Measurements from ENCODE around the gene IL36RN. TPM values are rescaled to one million over a fixed set of nuclear protein-coding genes. Genes with fewer than 3 reads are reported as not detected.

IL36RN gene
- total and polyA plus RNA-seq, 2 experiments from 2014 or later, result not detected

DNA sequence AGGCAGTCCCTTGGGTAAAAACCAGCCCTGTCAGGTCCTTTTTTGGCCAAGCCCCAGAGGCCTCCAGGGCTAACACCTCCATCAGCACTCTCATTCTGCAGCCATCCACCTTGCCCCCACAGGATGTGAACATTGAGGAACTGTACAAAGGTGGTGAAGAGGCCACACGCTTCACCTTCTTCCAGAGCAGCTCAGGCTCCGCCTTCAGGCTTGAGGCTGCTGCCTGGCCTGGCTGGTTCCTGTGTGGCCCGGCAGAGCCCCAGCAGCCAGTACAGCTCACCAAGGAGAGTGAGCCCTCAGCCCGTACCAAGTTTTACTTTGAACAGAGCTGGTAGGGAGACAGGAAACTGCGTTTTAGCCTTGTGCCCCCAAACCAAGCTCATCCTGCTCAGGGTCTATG, 16.0 kb downstream of the IL36RN start:
- Histone ChIP-seq H3K36me3 (no peaks in the 10 kb centered on the region), H3K27me3 (peaks cover 3% of the 10 kb centered on the region), H3K4me3 (no peak overlapping the region), H3K9me3 (ENCODE audit: low read depth) (no peaks in the 10 kb centered on the region), H3K4me1 (ENCODE audit: low read depth) (no peaks in the 10 kb centered on the region), H3K27ac (no peak overlapping the region)
- no peak for TF ChIP-seq CTCF (IDR thresholded peaks at IDR 0.05; ENCODE audit: low read depth, low read length)
- no peak for DNase-seq (ENCODE audit: low read depth in 1 of 2, low spot score in 1 of 2)

- no peak for DNase-seq (ENCODE audit: low read depth in 1 of 2, low spot score in 1 of 2)
- Histone ChIP-seq H3K4me1 (ENCODE audit: low read depth) (no peaks in the 10 kb centered on the region), H3K36me3 (no peaks in the 10 kb centered on the region), H3K4me3 (no peak overlapping the region), H3K27ac (no peak overlapping the region), H3K9me3 (ENCODE audit: low read depth) (no peaks in the 10 kb centered on the region), H3K27me3 (peaks cover 3% of the 10 kb centered on the region)
- TF ChIP-seq CTCF (IDR thresholded peaks at IDR 0.05; ENCODE audit: low read depth, low read length), result no peak
Measured at GRCh38 chr2:113075600-113075999, 16.6 kb downstream of the IL36RN start.

DNA sequence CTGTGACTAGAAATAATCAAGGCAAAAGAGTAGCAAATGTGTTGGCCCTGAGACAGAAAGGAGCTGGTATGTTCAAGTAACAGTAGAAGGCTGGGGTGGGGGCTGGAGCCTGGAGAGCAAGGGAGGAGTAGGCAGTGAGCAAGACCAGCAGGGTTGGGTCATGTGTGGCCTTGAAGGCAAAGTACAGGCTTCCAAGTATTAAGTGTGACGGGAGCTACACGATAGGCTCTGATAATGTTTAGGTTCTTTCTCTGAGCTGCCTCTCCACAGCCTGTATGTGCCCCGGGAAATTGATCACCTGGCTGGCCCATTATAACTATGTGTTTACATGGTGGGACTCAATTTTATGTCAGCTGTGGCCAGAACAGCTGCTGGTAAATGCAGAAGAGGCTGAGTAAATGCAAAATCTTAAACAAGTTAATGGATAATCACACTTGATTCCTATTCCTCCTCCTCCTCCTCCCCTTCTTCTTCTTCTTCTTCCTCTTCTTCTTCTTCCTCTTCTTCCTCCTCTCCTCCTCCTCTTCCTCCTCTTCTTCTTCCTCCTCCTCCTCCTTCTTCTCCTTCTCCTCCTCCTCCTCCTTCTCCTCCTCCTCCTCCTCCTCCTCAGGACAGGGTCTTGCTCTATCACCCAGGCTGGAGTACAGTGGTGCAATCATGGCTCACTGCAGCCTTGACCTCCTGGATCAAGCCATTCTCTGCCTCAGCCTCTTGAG, 18.1 kb downstream of the IL36RN start:
- H3K27me3 ChIP-seq, result peaks cover 3% of the 10 kb centered on the region
- no peak overlapping the region for H3K27ac ChIP-seq
- no peak for TF ChIP-seq CTCF (IDR thresholded peaks at IDR 0.05; ENCODE audit: low read depth, low read length)
- DNase-seq (ENCODE audit: low read depth in 1 of 2, low spot score in 1 of 2), result no peak
- no peaks in the 10 kb centered on the region for H3K4me1 ChIP-seq (ENCODE audit: low read depth)
- no peaks in the 10 kb centered on the region for H3K36me3 ChIP-seq
- no peaks in the 10 kb centered on the region for H3K9me3 ChIP-seq (ENCODE audit: low read depth)
- H3K4me3 ChIP-seq, result no peak overlapping the region

DNA sequence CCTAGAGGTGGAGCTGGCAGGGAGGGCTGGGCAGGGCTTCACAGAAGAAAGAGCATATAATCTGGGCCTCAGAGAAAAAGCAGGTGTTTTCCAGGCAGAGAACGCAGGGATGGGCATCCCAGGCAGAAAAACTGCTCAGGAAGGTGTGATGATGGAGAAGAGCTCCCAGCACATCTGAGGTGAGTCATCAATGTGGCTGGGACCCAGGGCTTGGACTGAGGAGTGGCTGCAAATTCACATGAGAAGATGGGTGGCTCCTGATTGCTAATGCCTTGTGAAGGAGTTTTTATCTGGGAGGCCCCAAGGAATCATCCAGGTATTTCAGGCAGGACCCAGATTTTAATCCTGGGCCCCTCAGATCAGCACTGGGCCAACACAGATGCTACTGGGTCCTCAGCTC, 18.9 kb downstream of the IL36RN start:
- DNase-seq (ENCODE audit: low read depth in 1 of 2, low spot score in 1 of 2), result no peak
- no peak for TF ChIP-seq CTCF (IDR thresholded peaks at IDR 0.05; ENCODE audit: low read depth, low read length)
- Histone ChIP-seq H3K36me3 (no peaks in the 10 kb centered on the region), H3K27ac (no peak overlapping the region), H3K4me3 (no peak overlapping the region), H3K9me3 (ENCODE audit: low read depth) (no peaks in the 10 kb centered on the region), H3K4me1 (ENCODE audit: low read depth) (no peaks in the 10 kb centered on the region), H3K27me3 (peaks cover 3% of the 10 kb centered on the region)

GRCh38 chr2:113078350-113078839, 19.4 kb downstream of the IL36RN start:
- no peak overlapping the region for H3K27ac ChIP-seq
- peaks cover 3% of the 10 kb centered on the region for H3K27me3 ChIP-seq
- H3K4me1 ChIP-seq (ENCODE audit: low read depth), result no peaks in the 10 kb centered on the region
- TF ChIP-seq CTCF (IDR thresholded peaks at IDR 0.05; ENCODE audit: low read depth, low read length), result no peak
- no peak overlapping the region for H3K4me3 ChIP-seq
- no peaks in the 10 kb centered on the region for H3K36me3 ChIP-seq
- no peaks in the 10 kb centered on the region for H3K9me3 ChIP-seq (ENCODE audit: low read depth)
- DNase-seq (ENCODE audit: low read depth in 1 of 2, low spot score in 1 of 2), result no peak

Measured in cardiac muscle cell (in vitro differentiated cells and primary cell).